Activated naive CD8-positive, alpha-beta T cell treated with anti-CD3 and anti-CD28 coated beads, Interleukin-2, amount 50 U/mL, for 24 hours (primary cell): ENCODE data around the gene WDR43.
A peak's percentile ranks its signal among the peaks of the same experiment; 100 is the strongest.

Experiments used
- ATAC-seq: fragments of 150-1000 bp; cut with Tn5 transposase; one replicate; pipeline ENCODE4 v1.10.0; 2021
- DNase-seq: peaks from one replicate; pipeline ENCODE4 v3.0.0; 2021
- H3K27ac Mint-ChIP-seq: one replicate; pipeline ENCODE4 v1.8.0; 2021; ENCODE audit warnings: mild to moderate bottlenecking, mixed read lengths
- H3K27me3 Mint-ChIP-seq: one replicate; pipeline ENCODE4 v1.8.0; 2021; ENCODE audit warnings: mixed read lengths
- H3K36me3 Mint-ChIP-seq: one replicate; pipeline ENCODE4 v1.8.0; 2021; ENCODE audit warnings: low read depth, mixed read lengths
- H3K4me1 Mint-ChIP-seq: one replicate; pipeline ENCODE4 v1.8.0; 2021; ENCODE audit warnings: mixed read lengths
- H3K4me3 Mint-ChIP-seq: one replicate; pipeline ENCODE4 v1.8.0; 2021; ENCODE audit warnings: mild to moderate bottlenecking, moderate library complexity, mixed read lengths
- H3K9me3 Mint-ChIP-seq: one replicate; pipeline ENCODE4 v1.8.0; 2021; ENCODE audit warnings: mixed read lengths

Gene WDR43

GRCh38 chr2:28941008-28941407 lies 46.5 kb downstream of the WDR43 start:
- DNase-seq (no peak), ATAC-seq (no peak)
- no peaks in the 10 kb centered on the region for H3K9me3 Mint-ChIP-seq
- H3K4me1 Mint-ChIP-seq = no peaks in the 10 kb centered on the region
- H3K27me3 Mint-ChIP-seq = no peaks in the 10 kb centered on the region
- H3K27ac Mint-ChIP-seq = peak overlapping the region; percentile 75
- H3K36me3 Mint-ChIP-seq = peaks cover 78% of the 10 kb centered on the region
- H3K4me3 Mint-ChIP-seq = no peak overlapping the region

DNA sequence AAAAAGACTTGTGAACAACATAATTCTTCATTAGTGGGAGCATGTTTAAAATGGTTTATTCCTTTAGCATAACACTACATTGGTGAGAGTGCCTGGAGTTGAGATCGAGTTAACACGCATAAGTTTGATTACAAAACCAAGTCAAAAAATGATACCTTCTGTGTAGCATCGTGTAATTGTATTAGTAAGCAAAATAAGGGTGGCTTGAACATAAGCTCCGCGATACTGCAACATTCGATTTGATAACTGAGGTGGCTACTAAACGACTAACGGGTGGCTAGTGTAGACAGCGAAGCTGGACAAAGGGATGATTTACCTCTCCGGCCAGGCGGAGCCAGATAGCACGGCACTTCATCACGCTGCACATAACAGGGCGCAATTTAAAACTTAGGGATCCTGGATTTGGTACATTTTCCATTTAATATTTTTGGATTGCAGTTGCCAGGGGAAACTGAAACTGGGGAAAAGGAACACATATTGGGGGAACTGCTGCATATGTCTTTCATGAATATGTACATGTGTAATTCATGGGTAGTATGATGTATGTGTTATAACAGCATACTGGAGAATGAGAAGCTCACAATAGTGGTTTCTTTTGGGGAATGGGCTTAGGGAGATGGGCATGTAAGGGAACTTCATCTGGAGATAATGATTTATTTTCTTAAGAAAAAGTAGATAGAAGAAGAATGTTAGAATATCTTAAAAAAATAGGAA lies 50.2 kb downstream of the WDR43 start:
- ATAC-seq (no peak), DNase-seq (no peak)
- Mint-ChIP-seq H3K36me3 (peaks cover 80% of the 10 kb centered on the region), H3K27me3 (no peaks in the 10 kb centered on the region), H3K4me3 (peak overlapping the region; percentile 24), H3K4me1 (no peaks in the 10 kb centered on the region), H3K9me3 (no peaks in the 10 kb centered on the region), H3K27ac (peak overlapping the region; percentile 24)

- Mint-ChIP-seq H3K36me3 (peaks cover 57% of the 10 kb centered on the region), H3K9me3 (no peaks in the 10 kb centered on the region), H3K4me1 (no peaks in the 10 kb centered on the region), H3K27me3 (no peaks in the 10 kb centered on the region), H3K27ac (no peak overlapping the region), H3K4me3 (no peak overlapping the region)
- ATAC-seq = no peak
- DNase-seq = no peak
Measured at GRCh38 chr2:28948160-28948559, 53.7 kb downstream of the WDR43 start.

DNA sequence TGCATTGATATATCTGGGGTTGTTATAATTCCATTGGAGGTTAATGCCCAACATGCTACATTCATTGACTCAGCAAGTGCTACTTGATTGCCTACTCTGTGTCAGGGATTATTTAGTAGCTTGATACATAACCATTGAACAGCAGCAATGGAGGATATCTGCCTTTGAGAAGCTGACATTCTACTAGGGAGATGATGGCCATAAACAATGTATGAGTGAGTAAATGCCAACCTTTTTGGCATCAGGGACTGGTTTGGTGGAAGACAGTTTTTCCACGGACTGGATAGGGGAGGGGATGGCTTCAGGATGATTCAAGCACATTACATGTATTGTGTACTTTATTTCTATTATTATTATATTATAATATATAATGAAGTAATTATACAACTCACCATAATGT lies 54.7 kb downstream of the WDR43 start:
- Mint-ChIP-seq H3K27ac (no peak overlapping the region), H3K36me3 (peaks cover 47% of the 10 kb centered on the region), H3K4me1 (no peaks in the 10 kb centered on the region), H3K9me3 (no peaks in the 10 kb centered on the region), H3K4me3 (no peak overlapping the region), H3K27me3 (no peaks in the 10 kb centered on the region)
- no peak for DNase-seq
- no peak for ATAC-seq

GRCh38 chr2:28949617-28950305 lies 55.3 kb downstream of the WDR43 start:
- H3K4me1 Mint-ChIP-seq = no peaks in the 10 kb centered on the region
- H3K27ac Mint-ChIP-seq = peak overlapping the region; percentile 15
- DNase-seq (no peak), ATAC-seq (no peak)
- no peaks in the 10 kb centered on the region for H3K9me3 Mint-ChIP-seq
- peaks cover 42% of the 10 kb centered on the region for H3K36me3 Mint-ChIP-seq
- no peaks in the 10 kb centered on the region for H3K27me3 Mint-ChIP-seq
- H3K4me3 Mint-ChIP-seq = no peak overlapping the region

DNA sequence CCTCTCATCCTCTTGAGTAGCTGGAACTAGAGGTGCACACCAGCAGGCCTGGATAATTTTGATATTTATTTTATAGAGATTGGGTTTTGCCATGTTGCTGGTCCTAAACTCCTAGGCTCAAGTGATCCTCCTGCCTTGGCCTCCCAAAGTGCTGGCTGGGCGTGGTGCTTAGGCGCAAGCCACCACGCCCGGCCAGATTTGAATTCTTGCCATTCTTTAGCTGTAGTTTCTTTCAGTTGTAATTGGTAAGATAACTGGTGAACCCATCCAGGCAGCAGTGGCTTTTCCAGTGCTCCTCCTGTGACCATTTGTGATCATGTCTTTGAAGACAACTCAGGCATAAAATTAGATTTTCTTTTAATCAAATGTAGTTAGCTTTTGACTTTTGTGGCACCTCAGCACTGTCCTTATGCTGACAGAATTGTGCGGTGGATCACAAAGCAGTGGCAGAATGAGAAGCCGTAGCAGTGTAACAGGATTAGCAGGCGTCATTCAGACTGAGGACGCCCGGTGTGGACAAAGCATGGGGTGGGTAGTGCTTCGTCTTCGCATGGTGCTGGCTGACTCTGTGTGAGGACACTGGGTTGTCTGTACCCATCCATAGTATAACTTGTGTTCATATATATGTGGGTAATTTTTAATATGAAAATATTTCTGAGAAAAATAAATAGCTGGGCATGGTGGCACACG lies 56.6 kb downstream of the WDR43 start:
- DNase-seq = no peak
- H3K4me3 Mint-ChIP-seq = no peak overlapping the region
- H3K36me3 Mint-ChIP-seq = peaks cover 31% of the 10 kb centered on the region
- no peaks in the 10 kb centered on the region for H3K9me3 Mint-ChIP-seq
- no peaks in the 10 kb centered on the region for H3K27me3 Mint-ChIP-seq
- no peak for ATAC-seq
- no peak overlapping the region for H3K27ac Mint-ChIP-seq
- peaks cover 3% of the 10 kb centered on the region for H3K4me1 Mint-ChIP-seq

GRCh38 chr2:28951910-28952835 lies 57.7 kb downstream of the WDR43 start:
- peaks cover 23% of the 10 kb centered on the region for H3K36me3 Mint-ChIP-seq
- ATAC-seq = no peak

DNA sequence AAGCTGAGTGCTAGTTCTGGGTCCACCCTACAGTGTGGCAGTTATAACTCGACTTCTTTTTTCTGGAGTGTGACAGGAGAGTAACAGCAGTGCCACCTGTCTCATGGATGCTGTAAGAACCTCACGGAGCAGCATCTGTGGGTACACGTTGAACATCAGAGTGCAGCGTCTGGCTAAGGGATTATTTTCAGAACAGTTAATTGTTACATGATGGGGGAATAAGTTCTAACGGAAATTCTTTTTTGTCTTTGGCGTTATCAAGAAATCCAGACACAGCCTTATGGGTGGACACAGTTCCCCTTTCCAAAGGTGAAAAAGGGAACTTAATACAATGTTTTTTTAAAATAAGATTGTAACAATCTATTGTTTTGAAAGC lies 58.4 kb downstream of the WDR43 start:
- H3K27ac Mint-ChIP-seq = no peak overlapping the region
- DNase-seq = no peak
- ATAC-seq = peak; percentile 22
- H3K4me3 Mint-ChIP-seq = no peak overlapping the region
- H3K27me3 Mint-ChIP-seq = no peaks in the 10 kb centered on the region
- no peaks in the 10 kb centered on the region for H3K9me3 Mint-ChIP-seq
- peaks cover 19% of the 10 kb centered on the region for H3K36me3 Mint-ChIP-seq
- peaks cover 8% of the 10 kb centered on the region for H3K4me1 Mint-ChIP-seq

More at GRCh38 chr2:28951910-28952835, 57.7 kb downstream of the WDR43 start:
- Mint-ChIP-seq H3K27me3 (no peaks in the 10 kb centered on the region), H3K9me3 (no peaks in the 10 kb centered on the region), H3K4me3 (no peak overlapping the region), H3K4me1 (peaks cover 8% of the 10 kb centered on the region), H3K27ac (no peak overlapping the region)
- DNase-seq = no peak

DNA sequence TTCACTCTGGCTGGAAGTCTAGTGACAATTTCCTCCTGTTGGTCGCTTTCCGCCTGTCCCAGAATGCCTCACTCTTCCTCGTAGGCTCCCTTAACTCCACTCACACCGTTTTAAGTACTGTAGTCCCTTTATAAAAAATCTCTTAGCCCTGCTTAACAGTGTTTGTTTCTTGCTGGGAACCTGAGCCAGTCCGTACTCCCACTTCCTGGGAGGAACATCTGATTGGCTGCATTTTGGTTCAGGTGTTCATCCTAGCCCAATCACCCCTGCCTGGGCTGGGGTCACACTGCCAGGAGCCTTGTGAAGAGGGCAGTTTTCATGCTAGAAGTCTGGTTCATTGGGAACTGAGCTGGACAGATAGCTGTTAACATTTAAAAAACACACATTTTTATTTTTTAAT lies 61.0 kb downstream of the WDR43 start:
- ATAC-seq = no peak
- H3K27ac Mint-ChIP-seq = no peak overlapping the region
- no peaks in the 10 kb centered on the region for H3K9me3 Mint-ChIP-seq
- DNase-seq = no peak
- no peak overlapping the region for H3K4me3 Mint-ChIP-seq
- H3K36me3 Mint-ChIP-seq = no peaks in the 10 kb centered on the region
- no peaks in the 10 kb centered on the region for H3K27me3 Mint-ChIP-seq
- peaks cover 8% of the 10 kb centered on the region for H3K4me1 Mint-ChIP-seq

DNA sequence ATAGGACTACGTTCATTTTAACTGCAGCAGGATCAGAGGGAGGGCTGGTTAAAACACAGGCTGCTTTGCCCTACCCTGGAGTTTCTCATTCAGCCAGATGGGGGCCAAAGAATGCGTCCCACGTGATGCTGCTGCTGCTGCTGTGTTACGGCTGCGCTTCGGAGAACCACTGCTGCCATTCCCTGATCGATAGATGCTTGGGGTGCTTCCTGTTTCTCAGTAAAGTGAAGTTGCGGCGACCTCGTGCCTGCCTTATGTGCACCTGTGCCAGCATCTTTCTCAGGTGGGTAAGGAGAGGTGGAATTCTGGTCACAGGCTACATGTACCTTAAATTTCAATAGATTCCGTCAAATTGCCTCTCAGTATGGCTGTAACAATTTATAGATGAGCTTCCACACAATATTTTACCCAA lies 62.0 kb downstream of the WDR43 start:
- H3K36me3 Mint-ChIP-seq = no peaks in the 10 kb centered on the region
- H3K9me3 Mint-ChIP-seq = no peaks in the 10 kb centered on the region
- DNase-seq = peak; percentile 49
- H3K4me1 Mint-ChIP-seq = peaks cover 8% of the 10 kb centered on the region
- no peaks in the 10 kb centered on the region for H3K27me3 Mint-ChIP-seq
- peak; percentile 86 for ATAC-seq
- peak overlapping the region; percentile 65 for H3K4me3 Mint-ChIP-seq
- no peak overlapping the region for H3K27ac Mint-ChIP-seq

DNA sequence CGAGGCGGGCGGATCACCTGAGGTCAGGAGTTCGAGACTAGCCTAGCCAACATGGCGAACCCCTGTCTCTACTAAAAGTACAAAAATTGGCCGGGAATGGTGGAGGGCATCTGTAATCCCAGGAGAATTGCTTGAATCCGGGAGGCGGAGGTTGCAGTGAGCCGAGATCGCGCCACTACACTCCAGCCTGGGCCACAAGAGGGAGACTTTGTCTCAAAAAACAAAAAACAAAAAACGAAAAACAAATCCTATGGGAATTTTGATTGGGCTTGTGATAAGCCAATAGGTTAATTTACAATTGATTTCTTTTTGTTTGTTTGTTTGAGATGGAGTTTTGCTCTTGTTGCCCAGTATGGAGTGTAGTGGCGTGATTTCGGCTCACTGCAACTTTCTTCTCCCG lies 62.4 kb downstream of the WDR43 start:
- H3K36me3 Mint-ChIP-seq = no peaks in the 10 kb centered on the region
- H3K9me3 Mint-ChIP-seq = no peaks in the 10 kb centered on the region
- no peak overlapping the region for H3K27ac Mint-ChIP-seq
- peak; percentile 18 for DNase-seq
- peaks cover 8% of the 10 kb centered on the region for H3K4me1 Mint-ChIP-seq
- no peaks in the 10 kb centered on the region for H3K27me3 Mint-ChIP-seq
- ATAC-seq = no peak
- peak overlapping the region; percentile 65 for H3K4me3 Mint-ChIP-seq

DNA sequence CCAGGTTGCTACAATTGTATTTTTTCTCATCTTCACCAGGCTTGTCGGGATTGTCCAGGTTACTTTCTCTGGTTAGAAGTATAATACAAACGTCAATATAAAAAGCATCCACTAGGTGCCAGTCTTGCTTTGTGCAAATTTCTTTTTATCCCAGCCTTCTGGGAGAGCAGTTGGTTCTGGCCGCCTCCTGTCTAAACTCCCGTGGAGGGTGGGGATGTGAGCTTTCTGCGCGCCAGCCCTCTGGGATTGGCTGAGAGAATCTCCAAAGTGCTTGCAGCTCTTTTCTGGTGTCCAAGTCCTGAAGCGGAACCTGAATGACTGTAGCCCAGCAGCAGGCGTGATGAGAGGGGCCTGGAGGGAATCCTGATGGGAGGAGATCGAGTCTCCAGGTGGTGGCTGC lies 64.2 kb downstream of the WDR43 start:
- no peak overlapping the region for H3K27ac Mint-ChIP-seq
- H3K4me1 Mint-ChIP-seq = peaks cover 8% of the 10 kb centered on the region
- peak; percentile 62 for ATAC-seq
- H3K36me3 Mint-ChIP-seq = no peaks in the 10 kb centered on the region
- peak; percentile 26 for DNase-seq
- H3K27me3 Mint-ChIP-seq = no peaks in the 10 kb centered on the region
- no peak overlapping the region for H3K4me3 Mint-ChIP-seq
- H3K9me3 Mint-ChIP-seq = no peaks in the 10 kb centered on the region

- Mint-ChIP-seq H3K27ac (no peak overlapping the region), H3K27me3 (no peaks in the 10 kb centered on the region), H3K4me1 (peaks cover 8% of the 10 kb centered on the region), H3K4me3 (no peak overlapping the region), H3K36me3 (no peaks in the 10 kb centered on the region), H3K9me3 (no peaks in the 10 kb centered on the region)
- no peak for ATAC-seq
- no peak for DNase-seq
Measured at GRCh38 chr2:28960401-28960800, 65.9 kb downstream of the WDR43 start.

- ATAC-seq = no peak
- Mint-ChIP-seq H3K27ac (no peak overlapping the region), H3K4me3 (no peak overlapping the region)
Measured at GRCh38 chr2:28962505-28962904, 68.0 kb downstream of the WDR43 start.

More at GRCh38 chr2:28962505-28962904, 68.0 kb downstream of the WDR43 start:
- no peaks in the 10 kb centered on the region for H3K4me1 Mint-ChIP-seq
- H3K9me3 Mint-ChIP-seq = no peaks in the 10 kb centered on the region
- H3K36me3 Mint-ChIP-seq = no peaks in the 10 kb centered on the region
- H3K27me3 Mint-ChIP-seq = no peaks in the 10 kb centered on the region
- no peak for DNase-seq
